ENCODE measurements around the gene DHRS4.

DNA sequence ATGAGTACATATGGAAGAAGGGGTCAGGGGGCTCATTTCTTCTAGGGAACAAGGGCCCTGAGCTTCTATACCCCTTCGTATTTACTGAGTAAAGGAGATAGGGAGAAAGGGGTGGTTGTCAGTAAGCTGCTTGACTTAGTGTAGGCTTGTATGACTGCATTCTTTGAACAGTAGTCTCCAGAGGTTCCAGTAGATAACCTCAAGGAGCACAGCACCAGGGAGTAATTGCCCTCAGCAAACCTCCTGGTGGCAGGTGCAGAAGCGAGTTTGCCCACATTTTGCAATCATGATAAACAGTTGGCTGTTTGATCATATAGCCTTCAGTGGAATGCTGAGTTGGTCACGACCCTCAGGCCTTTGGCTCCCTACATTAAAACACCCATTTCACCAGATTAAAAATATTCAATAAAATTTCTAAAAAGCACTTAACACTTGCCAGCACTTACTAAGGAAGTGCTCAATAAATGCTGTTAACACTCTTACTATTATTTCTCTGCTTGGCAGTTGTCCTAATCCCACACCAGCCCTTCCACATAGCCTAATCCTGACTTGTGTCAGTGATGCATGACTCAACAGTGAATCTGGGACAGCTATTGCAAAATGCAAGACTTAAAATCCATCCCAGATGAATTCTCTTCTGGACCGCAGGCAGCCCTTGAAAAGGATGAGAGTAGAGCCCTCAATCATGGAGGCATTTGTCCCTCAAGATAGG lies 31.5 kb downstream of the DHRS4 start:
- no peak for TF ChIP-seq POLR2AphosphoS5 (IDR thresholded peaks at IDR 0.05)
- TF ChIP-seq, protein P1, sequence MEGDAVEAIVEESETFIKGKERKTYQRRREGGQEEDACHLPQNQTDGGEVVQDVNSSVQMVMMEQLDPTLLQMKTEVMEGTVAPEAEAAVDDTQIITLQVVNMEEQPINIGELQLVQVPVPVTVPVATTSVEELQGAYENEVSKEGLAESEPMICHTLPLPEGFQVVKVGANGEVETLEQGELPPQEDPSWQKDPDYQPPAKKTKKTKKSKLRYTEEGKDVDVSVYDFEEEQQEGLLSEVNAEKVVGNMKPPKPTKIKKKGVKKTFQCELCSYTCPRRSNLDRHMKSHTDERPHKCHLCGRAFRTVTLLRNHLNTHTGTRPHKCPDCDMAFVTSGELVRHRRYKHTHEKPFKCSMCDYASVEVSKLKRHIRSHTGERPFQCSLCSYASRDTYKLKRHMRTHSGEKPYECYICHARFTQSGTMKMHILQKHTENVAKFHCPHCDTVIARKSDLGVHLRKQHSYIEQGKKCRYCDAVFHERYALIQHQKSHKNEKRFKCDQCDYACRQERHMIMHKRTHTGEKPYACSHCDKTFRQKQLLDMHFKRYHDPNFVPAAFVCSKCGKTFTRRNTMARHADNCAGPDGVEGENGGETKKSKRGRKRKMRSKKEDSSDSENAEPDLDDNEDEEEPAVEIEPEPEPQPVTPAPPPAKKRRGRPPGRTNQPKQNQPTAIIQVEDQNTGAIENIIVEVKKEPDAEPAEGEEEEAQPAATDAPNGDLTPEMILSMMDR (IDR thresholded peaks at IDR 0.05) = no peak

Data from suprapubic skin (tissue), 3 donors.